Measurements from ENCODE around the gene CYCS.

- TF ChIP-seq, protein P1, sequence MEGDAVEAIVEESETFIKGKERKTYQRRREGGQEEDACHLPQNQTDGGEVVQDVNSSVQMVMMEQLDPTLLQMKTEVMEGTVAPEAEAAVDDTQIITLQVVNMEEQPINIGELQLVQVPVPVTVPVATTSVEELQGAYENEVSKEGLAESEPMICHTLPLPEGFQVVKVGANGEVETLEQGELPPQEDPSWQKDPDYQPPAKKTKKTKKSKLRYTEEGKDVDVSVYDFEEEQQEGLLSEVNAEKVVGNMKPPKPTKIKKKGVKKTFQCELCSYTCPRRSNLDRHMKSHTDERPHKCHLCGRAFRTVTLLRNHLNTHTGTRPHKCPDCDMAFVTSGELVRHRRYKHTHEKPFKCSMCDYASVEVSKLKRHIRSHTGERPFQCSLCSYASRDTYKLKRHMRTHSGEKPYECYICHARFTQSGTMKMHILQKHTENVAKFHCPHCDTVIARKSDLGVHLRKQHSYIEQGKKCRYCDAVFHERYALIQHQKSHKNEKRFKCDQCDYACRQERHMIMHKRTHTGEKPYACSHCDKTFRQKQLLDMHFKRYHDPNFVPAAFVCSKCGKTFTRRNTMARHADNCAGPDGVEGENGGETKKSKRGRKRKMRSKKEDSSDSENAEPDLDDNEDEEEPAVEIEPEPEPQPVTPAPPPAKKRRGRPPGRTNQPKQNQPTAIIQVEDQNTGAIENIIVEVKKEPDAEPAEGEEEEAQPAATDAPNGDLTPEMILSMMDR (IDR thresholded peaks at IDR 0.05 in 2 of 3, conservative IDR thresholded peaks at IDR 0.05 in 1 of 3; ENCODE audit: borderline replicate concordance in 1 of 3, insufficient read depth in 1 of 3, low read depth in 2 of 3, low read length in 2 of 3): no peak
- TF ChIP-seq EZH2phosphoT487 (IDR thresholded peaks at IDR 0.05; ENCODE audit: borderline replicate concordance) (no peak), SIN3A (IDR thresholded peaks at IDR 0.05; ENCODE audit: low read depth) (no peak), EZH2 (IDR thresholded peaks at IDR 0.05) (no peak), SRF (IDR thresholded peaks at IDR 0.05; ENCODE audit: low read depth) (no peak)
Observed at GRCh38 chr7:25173184-25173583, 48.1 kb upstream of the CYCS start.
